NCI-H748 (cell line): ENCODE results near the gene VSNL1.

Experiments used
- DNase-seq: peaks from one replicate; lab custom pipeline; 2025; ENCODE audit not compliant: unreplicated experiment; lab: John Stamatoyannopoulos, UW

The VSNL1 gene

GRCh38 chr2:17689010-17689409 is 148.5 kb downstream of the VSNL1 start:
- DNase-seq, result no peak

- no peak for DNase-seq
Measured at GRCh38 chr2:17690776-17691175, 150.3 kb downstream of the VSNL1 start.
